MM.1S (cell line): ENCODE measurements around the gene HYAL1.

ENCODE experiments used
- DNase-seq: peaks from one replicate; pipeline ENCODE4 v3.0.0-alpha.2; 2015
- H2AFZ ChIP-seq: fragments of 300-600 bp; sonication (generic); 2 replicates; pipeline ENCODE4 v1.6.0; 2016; ENCODE audit warnings: antibody characterized with exemption, low read length
- H3F3A ChIP-seq: fragments of 300-600 bp; sonication (generic); 2 replicates; pipeline ENCODE4 v1.6.1; 2016; ENCODE audit warnings: mild to moderate bottlenecking, antibody characterized with exemption, low read length, moderate library complexity, mixed read lengths; ENCODE audit not compliant: insufficient read depth
- H3K27ac ChIP-seq: fragments of 300-600 bp; sonication (generic); 2 replicates; pipeline ENCODE4 v1.5.1; 2016; ENCODE audit warnings: mild to moderate bottlenecking, low read length
- H3K27me3 ChIP-seq: fragments of 300-600 bp; sonication (generic); replicated peaks from 2 replicates; pipeline ENCODE4 v1.6.0; 2016; ENCODE audit warnings: low read length; ENCODE audit not compliant: insufficient read depth
- H3K36me3 ChIP-seq: fragments of 300-600 bp; sonication (generic); replicated peaks from 2 replicates; pipeline ENCODE4 v1.6.1; 2016; ENCODE audit warnings: mild to moderate bottlenecking, low read length, mixed read lengths; ENCODE audit not compliant: insufficient read depth
- H3K4me1 ChIP-seq: fragments of 300-600 bp; sonication (generic); 2 replicates; pipeline ENCODE4 v1.6.1; 2016; ENCODE audit warnings: low read length, mixed read lengths
- H3K4me2 ChIP-seq: fragments of 300-600 bp; sonication (generic); 2 replicates; pipeline ENCODE4 v1.6.0; 2016; ENCODE audit warnings: low read depth, low read length
- H3K4me3 ChIP-seq: fragments of 300-600 bp; sonication (generic); 2 replicates; pipeline ENCODE4 v1.5.1; 2016; ENCODE audit warnings: low read length, mixed read lengths
- H3K79me2 ChIP-seq: fragments of 300-600 bp; sonication (generic); 2 replicates; pipeline ENCODE4 v1.6.1; 2016; ENCODE audit warnings: mixed run types, low read length, mixed read lengths
- H3K9ac ChIP-seq: fragments of 300-600 bp; sonication (generic); 2 replicates; pipeline ENCODE4 v1.6.1; 2016; ENCODE audit warnings: low read length, mixed read lengths
- H3K9me2 ChIP-seq: fragments of 300-600 bp; sonication (generic); replicated peaks from 2 replicates; pipeline ENCODE4 v1.6.1; 2016; ENCODE audit warnings: mild to moderate bottlenecking, low read length, mixed read lengths; ENCODE audit not compliant: insufficient read depth
- H3K9me3 ChIP-seq: fragments of 300-600 bp; sonication (generic); replicated peaks from 2 replicates; pipeline ENCODE4 v1.6.1; 2016; ENCODE audit warnings: mild to moderate bottlenecking, low read length, mixed read lengths; ENCODE audit not compliant: insufficient read depth
- H4K20me1 ChIP-seq: fragments of 300-600 bp; sonication (generic); 2 replicates; pipeline ENCODE4 v1.6.1; 2016; ENCODE audit warnings: mild to moderate bottlenecking, low read length, moderate library complexity, mixed read lengths; ENCODE audit not compliant: insufficient read depth
- EZH2 ChIP-seq: fragments of 300-600 bp; sonication (generic); optimal IDR thresholded peaks from 2 replicates; pipeline ENCODE3; 2017; ENCODE audit warnings: low read depth, mild to moderate bottlenecking, antibody characterized with exemption, low read length, mixed read lengths
- EZH2phosphoT487 ChIP-seq: fragments of 300-600 bp; sonication (generic); IDR thresholded peaks from 2 replicates; pipeline ENCODE4 v1.6.1; 2018; ENCODE audit warnings: antibody characterized with exemption, low read length
- TF ChIP-seq, protein P1 (sequence below): fragments of 300-600 bp; sonication (generic); IDR thresholded peaks from 2 replicates; pipeline ENCODE4 v1.5.1; 2016; ENCODE audit warnings: antibody characterized with exemption, low read length, mixed read lengths

The HYAL1 gene

GRCh38 chr3:50350527-50351322 lies 47.4 kb upstream of the HYAL1 start, which contains the start of the genes CYB561D2 and NPRL2:
TSS of gene CYB561D2 (plus strand) at chr3:50350862. CDS start at chr3:50351434, 572 bp downstream.
TSS of gene NPRL2 (minus strand) at chr3:50350775. CDS start at chr3:50350652, 123 bp downstream.
- H3K9ac ChIP-seq: peak within 1 kb of the TSS; percentile 82
- peak within 1 kb of the TSS; percentile 99 for H3K4me2 ChIP-seq
- peak within 1 kb of the TSS; percentile 74 for H3K27ac ChIP-seq
- no peaks in the 10 kb centered on the region for H3K9me2 ChIP-seq
- peaks cover 59% of the 10 kb centered on the region for H3K79me2 ChIP-seq
- peak within 1 kb of the TSS; percentile 81 for H3K4me3 ChIP-seq
- H3F3A ChIP-seq: 0 out of 2 replicates have a peak, but pooled peaks cover 8% of the 10 kb centered on the region
- DNase-seq: peak; percentile 98
- no peaks in the 10 kb centered on the region for H3K27me3 ChIP-seq
- H2AFZ ChIP-seq: peak within 1 kb of the TSS; percentile 87
- TF ChIP-seq EZH2phosphoT487 (no peak), EZH2 (no peak)
- TF ChIP-seq, protein P1, sequence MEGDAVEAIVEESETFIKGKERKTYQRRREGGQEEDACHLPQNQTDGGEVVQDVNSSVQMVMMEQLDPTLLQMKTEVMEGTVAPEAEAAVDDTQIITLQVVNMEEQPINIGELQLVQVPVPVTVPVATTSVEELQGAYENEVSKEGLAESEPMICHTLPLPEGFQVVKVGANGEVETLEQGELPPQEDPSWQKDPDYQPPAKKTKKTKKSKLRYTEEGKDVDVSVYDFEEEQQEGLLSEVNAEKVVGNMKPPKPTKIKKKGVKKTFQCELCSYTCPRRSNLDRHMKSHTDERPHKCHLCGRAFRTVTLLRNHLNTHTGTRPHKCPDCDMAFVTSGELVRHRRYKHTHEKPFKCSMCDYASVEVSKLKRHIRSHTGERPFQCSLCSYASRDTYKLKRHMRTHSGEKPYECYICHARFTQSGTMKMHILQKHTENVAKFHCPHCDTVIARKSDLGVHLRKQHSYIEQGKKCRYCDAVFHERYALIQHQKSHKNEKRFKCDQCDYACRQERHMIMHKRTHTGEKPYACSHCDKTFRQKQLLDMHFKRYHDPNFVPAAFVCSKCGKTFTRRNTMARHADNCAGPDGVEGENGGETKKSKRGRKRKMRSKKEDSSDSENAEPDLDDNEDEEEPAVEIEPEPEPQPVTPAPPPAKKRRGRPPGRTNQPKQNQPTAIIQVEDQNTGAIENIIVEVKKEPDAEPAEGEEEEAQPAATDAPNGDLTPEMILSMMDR: no peak
- peaks cover 19% of the 10 kb centered on the region; the same call in 1 of the 2 replicates for H3K4me1 ChIP-seq
- no peaks in the 10 kb centered on the region for H4K20me1 ChIP-seq
- no peaks in the 10 kb centered on the region for H3K9me3 ChIP-seq
- H3K36me3 ChIP-seq: peaks cover 1% of the 10 kb centered on the region; the same call in 1 of the 2 replicates

GRCh38 chr3:50350213-50350526 lies 46.8 kb upstream of the HYAL1 start:
- Histone ChIP-seq H3K79me2 (peaks cover 53% of the 10 kb centered on the region), H3K9ac (peak overlapping the region; percentile 82), H3K4me3 (peak overlapping the region; percentile 81), H3F3A (0 out of 2 replicates have a peak, but pooled peaks cover 8% of the 10 kb centered on the region), H3K36me3 (no peaks in the 10 kb centered on the region), H3K9me3 (no peaks in the 10 kb centered on the region), H3K4me1 (peaks cover 21% of the 10 kb centered on the region; the same call in 1 of the 2 replicates), H3K27me3 (no peaks in the 10 kb centered on the region), H2AFZ (peak overlapping the region; percentile 87), H3K27ac (peak overlapping the region; percentile 74; the same call in 1 of the 2 replicates), H3K9me2 (no peaks in the 10 kb centered on the region), H3K4me2 (peak overlapping the region; percentile 99), H4K20me1 (no peaks in the 10 kb centered on the region)
- TF ChIP-seq, protein P1: no peak
- TF ChIP-seq EZH2 (no peak), EZH2phosphoT487 (no peak)
- no peak for DNase-seq

DNA sequence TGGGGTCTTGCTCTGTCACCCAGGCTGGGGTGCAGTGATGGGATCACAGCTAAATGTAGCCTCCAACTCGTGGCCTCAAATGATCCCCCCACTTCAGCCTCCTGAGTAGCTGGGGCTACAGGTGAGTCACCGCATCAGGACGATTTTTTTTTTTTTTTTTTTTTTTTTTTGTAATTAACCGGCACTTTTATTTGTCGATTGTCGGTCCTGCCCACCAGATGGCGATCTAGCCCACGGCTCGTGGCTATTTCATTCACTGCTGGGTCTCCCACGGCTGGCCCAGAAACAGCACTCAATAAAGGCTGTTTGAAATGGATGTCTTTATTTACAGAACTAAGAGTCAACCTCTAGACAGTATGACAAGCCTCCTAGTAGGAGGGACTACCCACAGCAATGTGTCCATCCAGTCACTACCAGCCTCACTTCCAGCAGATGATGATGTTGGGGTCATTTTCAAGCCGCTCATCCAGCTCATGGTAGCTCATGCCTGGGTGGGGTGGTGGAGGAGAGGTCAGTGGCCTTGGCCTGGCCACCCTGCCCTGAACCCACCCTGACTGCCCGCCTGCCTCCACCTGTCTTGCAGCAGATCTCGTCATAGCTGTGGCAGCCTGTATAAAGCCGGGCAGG lies 43.9 kb upstream of the HYAL1 start:
- Histone ChIP-seq H3K4me1 (peaks cover 23% of the 10 kb centered on the region; the same call in 1 of the 2 replicates), H3K9ac (no peak overlapping the region), H2AFZ (no peak overlapping the region), H3K27ac (no peak overlapping the region), H3K36me3 (no peaks in the 10 kb centered on the region), H3K79me2 (peaks cover 30% of the 10 kb centered on the region), H3F3A (0 out of 2 replicates have a peak, but pooled peaks cover 2% of the 10 kb centered on the region), H3K27me3 (no peaks in the 10 kb centered on the region), H4K20me1 (no peaks in the 10 kb centered on the region), H3K4me3 (no peak overlapping the region), H3K4me2 (no peak overlapping the region), H3K9me2 (no peaks in the 10 kb centered on the region), H3K9me3 (no peaks in the 10 kb centered on the region)
- TF ChIP-seq EZH2phosphoT487: no peak
- TF ChIP-seq, protein P1: peak; percentile 55
- peak; percentile 78 for DNase-seq
